GM12801 (cell line): Measurements from ENCODE around the gene NAA20.

Experiments used
- TF ChIP-seq, protein P1 (sequence below): IDR thresholded peaks from one replicate; pipeline ENCODE4 v1.5.1; 2011; ENCODE audit warnings: control low read depth; ENCODE audit not compliant: insufficient read length; ENCODE audit errors: extremely low read depth

The NAA20 gene

DNA sequence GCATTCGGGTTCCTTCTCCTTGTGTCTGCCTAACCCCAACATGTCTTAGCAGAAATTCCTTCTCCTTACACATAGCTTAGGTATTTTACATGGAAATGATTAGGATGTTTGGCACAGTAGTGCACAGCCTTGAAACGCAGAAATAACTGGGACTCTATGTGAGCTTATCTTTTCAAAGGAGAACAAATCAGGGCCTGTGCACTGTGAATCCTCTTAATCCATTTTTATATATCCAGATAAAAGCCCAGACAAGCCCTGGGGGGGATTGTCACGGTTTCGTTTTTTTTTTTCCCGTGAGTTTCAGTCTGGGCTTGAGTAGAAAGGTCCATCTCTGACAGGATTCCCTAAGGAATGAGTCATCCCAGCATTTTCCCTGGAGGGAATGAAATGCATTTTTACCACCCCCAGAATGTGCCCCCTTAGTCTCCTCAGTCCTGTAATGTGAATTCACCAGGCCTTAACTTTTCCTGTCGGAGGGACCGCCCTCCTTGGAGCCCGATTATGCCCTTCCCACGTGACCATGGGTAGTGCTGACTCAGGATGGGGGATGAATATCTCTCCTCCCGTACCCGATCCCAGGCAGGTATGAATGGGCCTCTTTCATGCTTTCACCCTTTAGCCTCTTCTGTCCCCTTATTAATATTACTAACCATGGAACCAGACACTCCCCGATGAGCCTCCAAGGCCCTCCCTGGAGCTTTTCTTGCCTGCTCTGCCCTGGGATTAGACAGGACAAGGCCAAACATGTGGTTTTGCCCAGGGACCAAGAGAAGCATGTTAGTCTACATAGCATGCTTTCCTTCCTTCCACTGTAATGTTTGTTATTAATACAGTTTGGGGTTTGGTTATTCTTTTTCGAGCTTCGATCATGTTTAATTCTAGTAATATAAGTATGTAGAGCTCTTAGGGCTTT is 23.9 kb upstream of the NAA20 start:
- TF ChIP-seq, protein P1, sequence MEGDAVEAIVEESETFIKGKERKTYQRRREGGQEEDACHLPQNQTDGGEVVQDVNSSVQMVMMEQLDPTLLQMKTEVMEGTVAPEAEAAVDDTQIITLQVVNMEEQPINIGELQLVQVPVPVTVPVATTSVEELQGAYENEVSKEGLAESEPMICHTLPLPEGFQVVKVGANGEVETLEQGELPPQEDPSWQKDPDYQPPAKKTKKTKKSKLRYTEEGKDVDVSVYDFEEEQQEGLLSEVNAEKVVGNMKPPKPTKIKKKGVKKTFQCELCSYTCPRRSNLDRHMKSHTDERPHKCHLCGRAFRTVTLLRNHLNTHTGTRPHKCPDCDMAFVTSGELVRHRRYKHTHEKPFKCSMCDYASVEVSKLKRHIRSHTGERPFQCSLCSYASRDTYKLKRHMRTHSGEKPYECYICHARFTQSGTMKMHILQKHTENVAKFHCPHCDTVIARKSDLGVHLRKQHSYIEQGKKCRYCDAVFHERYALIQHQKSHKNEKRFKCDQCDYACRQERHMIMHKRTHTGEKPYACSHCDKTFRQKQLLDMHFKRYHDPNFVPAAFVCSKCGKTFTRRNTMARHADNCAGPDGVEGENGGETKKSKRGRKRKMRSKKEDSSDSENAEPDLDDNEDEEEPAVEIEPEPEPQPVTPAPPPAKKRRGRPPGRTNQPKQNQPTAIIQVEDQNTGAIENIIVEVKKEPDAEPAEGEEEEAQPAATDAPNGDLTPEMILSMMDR = no peak

DNA sequence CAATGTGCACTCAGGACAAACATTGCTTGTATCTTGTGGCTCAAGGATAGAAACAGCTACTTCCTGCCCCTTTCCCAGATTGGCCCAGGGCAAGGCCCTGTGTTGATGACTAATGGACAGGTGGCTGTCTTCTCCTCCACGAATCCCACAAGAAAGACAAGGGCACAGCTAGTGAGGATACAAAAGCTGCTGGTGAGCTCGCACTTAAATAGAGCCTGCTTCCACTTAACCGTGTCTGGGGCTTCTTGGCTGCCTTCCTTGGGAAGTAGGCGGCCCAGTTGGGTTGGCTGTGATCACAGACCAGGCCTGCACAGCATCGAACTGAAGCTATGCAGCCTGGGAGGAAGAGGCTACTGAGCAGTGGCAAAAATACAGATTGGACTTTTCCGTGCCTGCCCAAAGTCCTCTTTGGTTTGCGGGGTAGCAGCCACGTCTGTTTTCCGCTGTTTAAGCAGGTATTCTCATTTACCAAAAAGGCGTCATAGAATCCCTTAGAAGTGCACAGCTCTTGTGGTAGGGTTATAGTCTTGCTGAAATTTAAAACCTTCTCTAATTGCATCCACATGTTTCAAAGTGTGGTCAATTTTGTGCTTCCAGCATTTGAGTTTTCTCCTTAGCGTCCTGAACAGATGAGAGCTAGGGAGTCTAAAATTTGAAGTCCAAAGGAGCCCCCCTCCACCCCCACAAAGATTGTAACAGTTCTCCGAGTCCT is 23.0 kb upstream of the NAA20 start:
- TF ChIP-seq, protein P1 = no peak

DNA sequence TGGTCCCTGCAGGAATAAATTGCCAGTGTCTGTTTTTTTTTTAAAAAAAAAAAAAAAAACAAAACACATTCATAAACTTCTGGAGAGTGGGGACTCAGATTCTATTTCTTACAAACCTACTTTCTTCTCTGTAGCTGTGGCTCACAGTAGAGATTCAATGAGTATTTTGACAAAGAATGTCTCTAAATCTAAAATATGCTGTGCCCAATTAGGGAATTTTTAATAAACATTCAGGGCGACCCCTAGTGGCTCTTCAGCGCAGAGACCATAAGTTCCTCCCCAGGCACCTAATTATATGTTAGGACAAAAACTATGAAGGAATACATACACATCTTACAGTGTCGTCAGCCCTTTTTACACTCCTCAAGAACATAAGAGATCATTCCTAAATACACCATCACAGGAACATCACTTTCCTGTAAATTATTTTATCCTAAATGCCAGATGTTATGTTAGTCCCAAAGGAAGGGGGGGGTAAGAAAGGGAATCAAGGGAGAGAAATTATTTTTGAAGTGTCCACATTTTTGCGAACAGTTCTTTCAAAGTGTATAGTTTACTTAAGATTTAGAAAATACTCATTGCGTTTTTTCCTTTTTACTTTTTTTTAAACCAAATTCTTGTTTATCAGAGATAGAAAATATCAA is 21.8 kb upstream of the NAA20 start:
- TF ChIP-seq, protein P1 = no peak

DNA sequence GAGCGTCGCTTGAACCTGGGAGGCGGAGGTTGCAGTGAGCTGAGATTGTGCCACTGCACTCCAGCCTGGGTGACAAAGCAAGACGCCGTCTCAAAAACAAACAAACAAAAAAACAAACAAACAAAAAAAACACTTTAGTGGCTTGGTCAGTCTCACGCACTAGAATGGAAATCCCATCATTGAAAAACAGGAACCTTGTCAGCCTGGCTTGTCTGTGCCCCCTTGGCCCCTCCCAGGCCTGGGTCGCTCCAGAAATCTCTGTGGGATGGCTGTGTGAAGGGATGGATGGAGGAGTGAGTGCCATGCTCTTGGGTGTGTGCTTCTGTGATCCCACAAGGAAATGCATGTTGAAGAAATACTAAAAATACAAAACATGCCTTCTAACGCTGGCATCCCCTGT is 20.9 kb upstream of the NAA20 start:
- TF ChIP-seq, protein P1 = no peak

DNA sequence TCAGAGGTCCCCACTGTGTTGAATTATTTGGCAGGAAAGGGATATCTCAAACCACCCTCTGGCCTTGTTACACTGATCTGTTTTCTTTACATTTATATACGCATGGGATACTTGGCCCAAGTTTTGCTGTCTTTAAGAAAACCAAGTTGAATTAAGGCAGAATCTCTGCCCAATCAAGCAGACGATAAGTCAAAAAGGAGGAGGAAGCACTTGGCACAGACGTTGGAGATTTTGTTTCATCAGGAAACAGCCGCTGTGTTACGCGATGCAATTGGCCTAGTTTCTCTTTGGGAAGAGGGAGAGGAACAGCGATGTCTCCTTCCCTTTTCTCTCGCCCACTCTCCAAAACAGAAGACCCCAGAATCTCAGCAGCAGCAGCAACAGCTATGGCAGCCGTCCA is 20.2 kb upstream of the NAA20 start:
- TF ChIP-seq, protein P1 = no peak

DNA sequence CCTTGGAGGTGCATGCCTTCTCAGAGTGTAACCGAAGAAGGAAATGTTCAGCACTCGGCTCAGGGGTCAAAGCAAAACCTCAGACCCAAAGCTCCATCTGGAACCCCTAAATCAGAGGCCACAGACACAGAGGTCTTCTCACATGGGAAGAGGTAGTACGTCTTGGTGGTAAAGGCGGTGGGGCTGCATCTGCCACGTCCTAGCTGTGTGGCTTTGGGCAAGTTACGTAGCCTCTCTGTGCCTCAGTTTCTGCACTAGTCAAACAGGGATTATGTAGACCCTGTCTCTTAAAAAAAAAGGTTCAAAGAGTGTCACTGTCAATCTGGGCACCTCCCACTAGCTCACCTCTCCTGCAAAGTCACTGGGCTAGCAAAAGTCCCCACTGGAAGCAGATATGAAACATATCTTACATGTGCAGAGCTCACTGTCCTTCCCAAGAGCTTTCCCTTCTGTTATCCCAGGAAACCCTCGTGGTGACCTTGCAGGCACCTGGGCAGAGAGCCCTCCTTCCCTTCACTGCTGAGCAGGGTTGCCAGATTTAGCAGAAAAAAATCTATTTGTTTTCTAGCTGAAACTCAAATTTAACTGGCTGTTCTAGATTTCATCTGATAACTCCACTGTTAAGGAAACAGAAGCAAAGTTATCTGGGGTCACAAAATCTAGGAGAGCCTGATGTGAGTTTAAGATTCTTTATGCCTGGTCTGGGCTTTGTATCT is 18.0 kb upstream of the NAA20 start:
- TF ChIP-seq, protein P1 = no peak
